ENCODE data around the gene CAPN13.

CAPN13 gene

DNA sequence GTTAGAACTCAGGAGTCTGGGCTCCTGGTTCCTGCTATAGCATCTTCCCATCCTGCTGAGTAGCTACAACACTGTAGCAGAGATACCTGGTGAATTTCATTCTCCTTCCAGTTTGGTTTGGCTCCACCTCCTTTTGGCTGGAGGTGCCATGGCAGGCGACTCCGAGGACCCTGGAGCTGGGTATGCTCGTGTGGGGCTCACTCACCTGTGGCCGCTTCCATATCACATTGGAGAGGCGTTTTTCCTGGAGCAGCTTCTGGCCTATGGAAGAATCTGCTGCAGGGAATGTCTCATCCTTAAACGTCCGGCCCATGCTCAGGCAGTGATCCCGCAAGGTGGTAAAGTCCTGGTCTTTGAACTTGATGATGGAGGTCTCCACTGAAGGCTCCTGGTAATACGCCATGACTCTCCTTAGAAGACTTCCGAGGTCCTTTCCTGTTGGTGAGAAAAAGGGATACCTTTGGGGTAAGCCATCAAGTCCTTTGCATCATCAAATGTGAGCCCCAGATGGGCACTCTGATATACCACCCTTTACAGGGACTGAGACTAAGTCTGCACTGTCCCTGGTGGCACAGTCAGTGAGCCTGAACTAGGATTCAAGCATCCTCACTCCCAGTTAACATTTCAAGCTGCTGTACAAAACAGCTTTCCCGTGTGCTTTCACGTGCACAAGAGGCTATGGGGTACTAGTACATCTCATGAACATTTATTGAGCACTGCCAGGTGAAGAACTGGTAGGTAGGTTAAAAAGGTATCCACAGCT lies 20.1 kb downstream of the CAPN13 start:
- no peak for DNase-seq

DNA sequence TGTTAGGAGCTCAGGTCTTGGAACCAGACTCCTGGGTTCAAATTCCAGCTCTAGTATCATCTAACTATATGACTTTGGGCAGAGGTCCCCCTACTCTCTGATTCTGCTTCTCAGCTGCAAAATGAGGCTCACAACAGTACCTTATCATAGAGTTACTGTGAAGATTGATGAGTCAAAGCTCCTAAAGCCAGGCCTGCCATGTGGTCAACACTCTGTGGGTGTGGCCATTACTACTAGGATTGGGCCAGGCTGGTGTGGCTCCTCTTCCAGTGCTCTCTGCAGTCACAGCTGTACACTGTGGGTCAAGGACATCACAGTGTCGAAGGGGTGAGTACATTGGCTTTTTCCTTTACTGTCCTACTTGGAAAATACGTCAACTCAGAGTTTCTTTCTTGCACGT lies 22.6 kb downstream of the CAPN13 start:
- no peak for DNase-seq

DNA sequence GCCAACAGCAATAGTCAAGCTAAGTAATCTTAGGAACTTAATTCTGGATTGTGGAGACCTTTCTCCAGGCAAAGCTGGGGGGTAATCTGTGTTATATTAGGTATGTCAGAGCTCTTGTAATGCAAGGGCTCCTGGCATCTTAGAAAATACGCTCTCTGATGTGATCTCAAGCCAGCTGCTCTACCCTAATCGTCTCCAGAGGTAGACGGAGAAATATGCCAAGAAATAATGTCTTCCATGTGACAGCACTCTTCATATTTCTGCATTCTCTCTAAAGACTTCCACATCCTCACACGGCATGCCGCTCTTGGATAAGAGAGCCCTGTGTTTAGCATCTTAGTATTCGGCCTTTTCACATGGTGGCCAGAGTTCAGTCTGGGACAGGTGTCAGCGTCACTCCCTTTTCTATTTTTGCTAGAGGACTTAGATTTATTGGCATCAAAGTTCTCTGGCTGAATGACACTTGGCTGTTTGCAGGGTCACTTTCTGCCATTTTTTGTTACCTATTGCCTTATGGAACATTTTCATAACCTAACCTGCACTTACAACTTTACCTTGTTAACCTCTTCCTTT lies 25.2 kb downstream of the CAPN13 start:
- DNase-seq = no peak

DNA sequence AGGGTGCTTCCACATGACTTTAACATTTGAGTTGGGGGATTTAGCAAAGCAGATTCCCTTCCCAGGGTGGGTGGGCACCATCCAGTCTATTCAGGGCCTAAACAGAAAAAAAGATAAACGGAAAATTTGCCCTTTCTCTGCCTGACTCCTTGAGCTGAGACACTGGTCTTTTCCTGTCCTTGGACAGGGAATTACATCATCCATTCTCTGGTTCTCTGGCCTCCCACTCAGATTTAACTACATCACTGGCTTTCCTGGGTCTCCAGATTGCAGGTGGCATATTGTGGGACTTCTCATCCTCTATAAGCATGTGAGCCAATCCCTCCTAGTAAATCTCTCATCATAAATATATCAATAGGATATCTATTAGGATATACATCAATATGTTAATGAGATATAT lies 25.8 kb downstream of the CAPN13 start:
- no peak for DNase-seq

DNA sequence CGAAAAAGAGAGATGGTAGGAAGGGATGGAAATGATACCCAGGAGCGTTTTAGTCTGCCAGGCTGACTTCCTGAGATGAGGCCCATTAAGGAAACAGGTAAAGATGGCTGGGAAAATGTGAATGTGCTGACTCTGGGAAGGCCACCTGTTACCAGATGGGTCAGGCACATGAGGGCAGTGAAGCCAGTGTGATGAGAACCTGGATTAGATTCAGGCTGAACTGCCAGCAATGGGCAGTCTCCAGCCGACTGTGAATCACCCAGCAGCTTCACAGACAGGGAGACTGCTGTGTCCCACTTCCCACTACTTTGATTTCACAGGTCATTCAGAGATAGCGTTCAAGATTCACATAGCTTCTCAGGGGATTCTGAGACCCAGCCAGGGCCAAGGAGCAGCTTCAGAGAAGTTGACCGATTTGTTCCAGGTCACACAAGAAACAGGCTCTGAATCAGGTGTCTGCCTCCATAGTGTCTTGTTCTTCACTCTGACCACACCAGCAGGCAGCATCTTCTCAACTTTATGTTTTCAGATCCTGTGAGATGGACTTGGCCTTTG lies 26.4 kb downstream of the CAPN13 start:
- DNase-seq = no peak

DNA sequence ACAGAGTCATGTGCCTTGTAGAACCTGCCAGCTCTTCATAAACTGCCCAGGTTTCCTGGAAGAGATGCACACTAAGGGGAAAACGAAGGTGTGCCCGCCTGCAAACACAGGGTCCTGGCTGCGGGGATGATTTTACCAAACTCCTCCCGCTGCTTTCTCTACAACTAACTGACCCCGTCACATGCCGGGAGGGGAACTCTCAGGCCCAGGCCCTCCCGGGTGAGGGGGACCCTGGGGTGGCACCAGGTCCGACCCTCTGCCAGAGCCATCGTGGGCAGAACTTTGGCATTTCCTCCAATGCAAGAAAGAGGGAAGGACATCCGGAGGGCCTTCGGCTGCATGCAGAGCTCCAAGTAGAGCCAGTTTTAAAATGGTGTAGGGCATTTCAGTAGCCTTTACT lies 28.6 kb downstream of the CAPN13 start:
- no peak for DNase-seq

DNA sequence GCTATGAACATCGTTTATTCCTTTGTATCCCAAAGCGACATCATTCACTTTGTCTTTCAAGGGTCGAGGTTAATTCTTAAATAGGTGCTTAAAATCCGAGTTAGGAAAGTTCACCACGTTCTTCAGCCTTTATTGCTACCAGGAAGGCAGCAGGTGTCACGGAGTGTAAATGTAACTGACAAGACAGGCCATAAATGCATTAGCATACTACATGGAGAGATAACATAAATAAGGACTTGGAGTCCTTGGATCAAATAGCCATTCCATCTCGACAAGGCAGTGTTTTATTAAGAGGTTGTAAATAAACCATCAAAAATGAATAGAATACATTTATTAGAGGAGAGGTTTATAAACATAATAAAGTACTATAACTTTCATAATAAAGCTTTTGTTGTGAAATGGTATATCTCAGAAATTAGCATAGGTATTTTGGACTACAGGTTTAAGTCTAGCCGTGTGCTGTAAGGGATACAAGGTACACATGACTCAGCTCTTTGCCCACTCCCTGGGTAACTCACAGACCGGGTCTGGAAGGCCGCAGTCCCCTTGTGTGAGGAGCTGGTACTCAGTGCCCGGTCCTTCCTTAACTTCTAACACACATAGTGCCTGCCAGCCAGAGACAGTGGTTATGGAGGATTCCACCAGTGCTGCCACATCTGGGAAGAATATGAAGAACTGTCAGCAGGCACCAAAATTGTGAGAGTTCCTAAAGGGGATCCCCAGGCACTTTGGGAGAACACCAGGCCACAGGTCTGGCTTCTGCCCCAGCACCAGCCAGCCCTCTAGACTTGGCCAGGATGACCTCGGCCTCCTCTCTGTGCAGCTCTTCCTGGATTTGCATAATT lies 29.4 kb downstream of the CAPN13 start:
- no peak for DNase-seq

DNA sequence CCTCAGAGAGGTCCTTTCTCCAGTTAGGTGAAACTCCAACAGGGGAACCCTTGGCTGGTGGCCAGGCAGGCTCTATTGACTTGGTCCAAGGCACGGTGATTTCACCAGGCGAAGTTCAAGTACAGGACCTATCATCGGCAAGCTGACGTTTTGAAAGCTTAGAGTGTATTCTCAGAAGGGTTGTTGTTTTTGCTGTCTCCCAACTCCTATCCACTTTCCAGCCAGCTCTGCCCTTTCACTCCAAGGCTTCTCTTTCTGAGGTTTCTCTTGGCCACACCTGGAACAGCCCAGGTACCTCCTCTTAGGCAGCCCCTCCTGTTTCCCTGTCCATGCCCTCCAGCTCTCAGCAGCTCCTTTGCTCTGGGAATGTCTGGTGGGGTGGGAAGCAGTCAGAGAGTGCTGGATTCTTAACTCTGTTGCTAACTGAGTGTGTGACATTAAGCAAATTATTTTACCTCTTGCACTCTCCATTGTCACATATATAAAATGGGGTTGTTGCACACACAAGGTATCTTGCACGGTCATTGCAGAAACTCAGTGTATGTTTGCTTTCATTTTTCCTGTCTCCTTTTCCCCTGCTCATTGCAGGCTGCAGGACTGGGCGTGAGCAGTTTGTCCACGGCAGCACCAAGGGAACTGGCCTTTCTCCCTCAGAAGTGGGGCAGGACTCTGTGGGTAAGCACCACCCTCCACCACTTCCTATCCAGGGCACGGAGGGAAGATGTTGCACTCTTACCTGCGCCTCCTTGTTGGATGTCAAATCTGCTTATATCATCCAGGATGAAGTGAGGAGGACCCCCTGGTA lies 30.2 kb downstream of the CAPN13 start:
- no peak for DNase-seq

DNA sequence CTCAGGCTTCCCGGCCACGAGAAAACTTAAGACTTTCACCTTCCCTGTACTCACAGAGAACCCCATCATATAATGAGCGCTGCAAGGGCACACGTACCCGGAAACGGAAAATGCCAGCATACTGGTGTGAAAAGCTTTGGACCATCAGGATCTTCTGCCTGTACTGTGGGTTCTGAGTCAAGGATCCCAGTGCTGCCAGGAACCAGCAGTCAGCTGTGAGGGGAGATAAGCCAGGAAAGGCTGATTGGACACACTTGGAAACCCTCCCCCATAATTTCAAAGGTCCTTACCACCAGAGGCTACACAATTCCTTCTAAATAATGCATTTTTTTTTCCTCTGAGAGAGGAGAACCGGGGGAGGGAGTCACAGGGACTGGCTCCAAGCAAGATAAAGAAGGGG lies 31.4 kb downstream of the CAPN13 start:
- DNase-seq = no peak

DNA sequence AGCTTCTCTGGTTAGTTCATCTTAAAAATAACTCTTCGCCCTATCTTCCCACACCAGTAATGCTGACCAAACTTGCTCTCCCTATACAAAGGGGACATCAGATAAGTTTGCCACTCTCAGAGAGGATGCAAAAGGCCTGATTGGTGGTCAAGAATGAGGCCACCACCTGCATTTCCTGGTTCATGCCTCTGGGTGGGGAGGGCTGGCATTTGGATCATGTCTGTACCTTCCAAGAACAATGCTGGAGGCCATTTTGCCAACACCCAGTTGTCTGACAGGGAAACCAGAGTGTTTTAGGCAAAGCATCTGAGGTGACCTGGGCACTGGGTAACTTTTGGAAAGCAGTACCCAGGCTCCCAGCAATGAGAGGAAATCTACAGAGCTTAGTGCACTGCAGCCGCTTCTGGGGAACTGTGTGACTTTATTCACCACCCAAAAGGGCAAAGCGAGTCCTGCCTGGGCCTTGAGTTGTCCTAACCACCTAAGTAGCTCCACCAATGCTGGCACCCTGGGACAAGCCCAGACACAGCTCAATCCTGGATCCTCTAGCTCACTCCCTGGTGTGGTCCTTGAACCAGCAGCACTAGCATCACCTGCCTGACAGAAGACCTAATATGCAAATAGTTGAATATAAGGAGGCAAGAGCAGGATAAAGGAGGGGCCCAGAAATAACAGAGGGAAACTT lies 35.1 kb downstream of the CAPN13 start:
- DNase-seq = no peak

DNA sequence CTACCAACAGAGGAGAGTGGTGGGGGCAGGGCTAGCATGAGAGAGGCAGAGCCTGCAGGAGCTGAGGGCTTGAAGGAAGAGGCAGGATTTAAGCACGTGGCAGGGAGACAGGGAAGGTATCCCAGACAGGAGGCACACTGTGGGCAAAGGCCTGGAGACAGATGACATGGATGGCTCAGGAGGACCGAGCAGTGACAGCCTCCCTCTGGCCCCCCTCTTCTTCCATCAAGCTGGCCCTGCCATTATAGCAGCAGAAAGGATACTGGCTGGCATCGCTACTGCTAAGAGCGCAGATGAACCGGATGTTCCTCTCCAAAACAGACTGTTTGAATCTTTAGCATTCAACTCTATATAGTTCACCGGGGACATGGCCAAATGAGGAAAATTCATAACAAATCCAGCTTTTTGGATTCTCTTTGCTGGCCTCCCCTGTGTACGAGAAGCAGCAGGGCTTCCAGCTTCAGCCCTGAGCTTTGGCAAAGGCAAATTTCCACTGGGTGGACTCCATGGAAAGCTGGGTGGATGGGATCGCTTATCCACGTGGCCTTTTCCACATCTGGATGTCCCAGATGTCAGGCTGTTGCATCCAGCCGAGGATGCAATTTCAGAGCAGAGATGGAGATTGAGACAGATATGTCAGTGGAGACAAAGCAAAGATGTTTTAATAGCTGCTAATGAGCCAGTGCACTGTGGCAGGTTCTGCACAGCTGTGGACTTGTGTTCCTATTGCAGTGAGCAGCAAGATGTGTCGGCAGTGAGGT lies 36.2 kb downstream of the CAPN13 start:
- DNase-seq = no peak

DNA sequence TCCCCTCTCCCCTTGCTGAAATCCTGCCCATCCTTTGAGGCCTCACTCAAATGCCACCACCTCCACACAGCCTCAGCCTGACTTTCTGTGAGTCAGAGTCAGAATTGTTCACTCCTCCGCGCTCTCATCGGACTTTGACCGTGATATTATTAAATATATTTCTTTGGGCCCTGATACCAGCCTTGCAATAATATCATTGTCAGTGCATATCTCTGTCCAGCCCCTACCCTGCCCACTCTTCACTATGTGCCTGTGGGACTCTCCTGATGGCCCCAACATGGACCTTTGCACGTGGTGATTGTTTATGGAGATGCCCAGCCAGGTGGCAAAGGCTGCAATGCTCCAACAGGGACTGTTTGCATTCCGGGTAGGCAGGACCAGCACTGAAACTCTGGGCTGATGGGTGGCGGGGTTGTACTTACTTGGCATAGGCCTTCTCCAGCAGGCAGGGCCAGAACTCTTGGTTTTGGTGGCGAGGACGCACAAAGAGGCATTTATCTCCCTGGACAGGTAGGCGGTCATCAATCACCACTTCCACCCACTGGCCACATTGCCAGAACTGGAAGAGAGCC lies 37.3 kb downstream of the CAPN13 start:
- DNase-seq = no peak

DNA sequence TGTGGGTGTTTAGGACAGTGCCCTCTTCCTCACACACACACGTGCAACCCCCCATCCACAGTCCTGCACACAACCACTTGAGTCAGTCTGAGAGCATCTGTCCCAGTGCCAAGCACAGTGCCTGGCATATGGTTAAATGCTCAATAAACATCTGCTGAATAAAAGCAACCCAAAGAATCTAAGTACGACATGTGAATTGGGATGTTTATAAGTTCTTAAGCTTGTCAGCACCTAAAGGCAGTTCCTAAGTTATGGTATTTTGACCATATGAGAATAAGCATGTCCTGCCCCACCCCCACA lies 37.8 kb downstream of the CAPN13 start:
- no peak for DNase-seq

DNA sequence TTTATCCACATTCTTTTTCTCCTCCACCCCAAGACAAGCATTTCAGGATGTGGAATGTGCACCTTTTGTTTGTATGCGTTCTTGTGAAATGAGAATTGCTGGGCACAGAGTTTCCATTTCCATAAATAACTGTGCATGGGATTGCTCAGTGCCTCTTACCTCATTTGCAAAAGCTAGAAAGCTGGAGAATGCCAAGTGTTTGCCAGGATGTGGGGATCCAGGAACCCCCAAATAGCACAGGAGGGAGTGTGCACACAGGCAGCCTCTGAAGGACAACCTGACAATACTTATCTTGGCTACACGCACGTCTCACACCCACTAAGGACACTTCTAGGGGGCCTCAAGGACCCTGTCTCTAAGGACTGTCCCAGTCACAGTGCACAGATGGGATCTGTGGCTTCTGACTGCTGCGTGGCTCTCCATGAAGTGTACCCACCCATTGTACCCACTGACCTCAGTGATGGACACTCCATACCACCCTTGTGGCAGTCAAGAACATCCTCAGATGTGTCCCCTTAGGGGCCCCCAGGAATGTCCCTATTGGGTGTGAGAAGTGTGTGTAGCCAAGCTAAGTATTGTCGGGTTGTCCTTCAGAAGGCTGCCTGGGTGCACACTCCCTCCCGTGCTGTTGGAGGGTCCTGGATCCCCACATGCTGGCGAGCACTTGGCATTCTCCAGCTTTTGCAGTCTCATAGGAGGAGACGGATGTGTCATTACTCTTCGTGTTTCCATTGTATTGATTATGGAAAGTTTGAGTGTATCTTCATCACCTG lies 38.4 kb downstream of the CAPN13 start:
- no peak for DNase-seq

DNA sequence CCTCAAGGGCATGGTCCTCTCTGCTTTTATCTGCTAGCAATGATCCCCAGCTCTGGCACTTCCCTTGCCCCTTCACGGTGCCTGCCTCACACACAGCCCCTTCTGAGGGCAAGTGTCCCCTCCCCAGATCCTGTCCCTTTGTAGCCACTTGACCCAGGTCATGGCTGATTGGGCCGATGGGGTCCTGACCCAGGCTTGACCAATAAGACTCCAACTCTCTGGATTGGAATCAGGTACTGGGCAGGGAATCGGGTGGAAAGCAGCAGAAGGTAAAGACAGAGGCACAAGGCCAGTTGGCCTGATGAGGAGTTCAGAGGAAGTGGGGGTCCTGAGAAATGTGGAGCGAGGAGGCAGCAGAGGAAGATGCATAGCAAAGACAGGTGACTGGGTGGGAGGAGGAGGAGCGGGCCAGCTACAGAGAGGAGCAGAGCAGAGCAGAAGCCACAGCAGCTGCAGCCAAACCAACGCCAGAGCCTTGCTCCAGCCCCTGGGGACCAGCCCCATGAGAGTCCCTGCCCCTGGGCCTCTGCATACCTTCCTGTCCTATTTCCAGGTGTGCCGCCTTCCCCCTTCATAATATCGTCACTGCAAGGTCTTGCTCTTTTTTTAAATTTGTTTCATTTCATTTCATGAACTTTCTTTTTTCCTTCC lies 39.1 kb downstream of the CAPN13 start:
- no peak for DNase-seq

DNA sequence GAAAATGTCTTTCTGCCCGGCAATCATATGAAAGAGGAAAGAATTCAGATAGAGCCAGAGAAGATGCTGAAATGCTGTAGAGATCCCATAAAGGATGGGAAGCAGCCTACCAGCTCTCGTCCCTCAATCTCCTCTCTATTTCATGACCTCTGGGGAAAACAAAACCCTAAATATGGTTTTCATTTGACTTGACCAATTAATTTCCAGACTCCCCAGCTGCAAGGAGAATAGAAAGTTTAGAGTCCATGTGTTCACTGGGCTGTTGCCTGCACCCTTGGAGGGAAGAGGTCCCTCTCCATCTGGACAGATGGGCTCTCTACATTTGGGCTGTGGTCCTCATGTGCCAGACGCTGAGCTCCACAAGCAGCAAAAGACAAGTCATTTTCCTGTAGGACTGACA lies 40.6 kb downstream of the CAPN13 start:
- DNase-seq = no peak

DNA sequence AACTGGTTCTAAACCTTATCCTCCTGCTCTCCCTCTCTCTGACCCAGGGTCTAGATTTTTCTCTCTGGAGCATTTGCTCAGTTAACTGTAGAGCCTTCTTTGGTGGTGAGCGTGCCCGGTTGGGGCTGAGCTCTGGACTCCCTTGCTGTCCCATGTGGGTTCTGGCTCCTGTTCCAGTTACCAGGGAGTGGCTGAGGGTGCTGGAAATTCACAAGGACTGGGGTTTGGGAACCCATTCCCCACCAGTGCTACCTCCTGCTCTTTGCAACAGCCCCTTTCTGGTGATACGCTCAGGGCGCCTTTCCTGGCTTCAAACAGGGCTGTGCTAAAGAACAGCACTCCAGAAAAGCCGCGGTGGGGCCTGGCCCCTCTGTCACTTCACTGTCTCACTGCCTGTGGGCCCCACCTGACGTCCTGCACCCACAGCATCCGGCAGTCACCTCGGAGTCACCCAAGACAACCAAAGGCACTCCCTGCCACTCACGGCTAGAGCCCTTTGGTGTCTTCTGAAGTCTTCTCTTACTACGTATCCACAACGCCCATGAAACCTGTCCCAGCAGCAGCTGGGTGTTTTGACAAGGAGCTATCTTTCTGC lies 41.3 kb downstream of the CAPN13 start:
- DNase-seq = no peak

DNA sequence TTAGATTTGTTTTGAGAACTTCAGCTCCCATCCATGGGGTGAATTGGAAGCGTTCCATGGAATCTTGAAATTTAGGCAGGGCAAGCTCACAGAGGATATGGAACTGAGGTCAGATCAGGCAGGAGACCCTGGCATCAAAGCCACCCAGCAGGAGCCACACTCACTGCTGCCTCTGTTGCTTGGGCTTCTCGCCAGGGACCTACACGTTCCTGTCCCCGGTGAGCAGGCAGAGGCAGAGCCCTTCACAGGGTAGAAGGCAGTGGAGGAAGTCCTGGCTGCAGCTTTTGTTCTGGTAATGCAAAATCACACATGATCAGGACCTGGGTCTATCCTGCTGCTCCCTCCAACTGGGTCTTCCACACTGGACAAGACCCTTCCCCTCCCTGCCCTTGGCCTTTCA lies 42.1 kb downstream of the CAPN13 start:
- no peak for DNase-seq

DNA sequence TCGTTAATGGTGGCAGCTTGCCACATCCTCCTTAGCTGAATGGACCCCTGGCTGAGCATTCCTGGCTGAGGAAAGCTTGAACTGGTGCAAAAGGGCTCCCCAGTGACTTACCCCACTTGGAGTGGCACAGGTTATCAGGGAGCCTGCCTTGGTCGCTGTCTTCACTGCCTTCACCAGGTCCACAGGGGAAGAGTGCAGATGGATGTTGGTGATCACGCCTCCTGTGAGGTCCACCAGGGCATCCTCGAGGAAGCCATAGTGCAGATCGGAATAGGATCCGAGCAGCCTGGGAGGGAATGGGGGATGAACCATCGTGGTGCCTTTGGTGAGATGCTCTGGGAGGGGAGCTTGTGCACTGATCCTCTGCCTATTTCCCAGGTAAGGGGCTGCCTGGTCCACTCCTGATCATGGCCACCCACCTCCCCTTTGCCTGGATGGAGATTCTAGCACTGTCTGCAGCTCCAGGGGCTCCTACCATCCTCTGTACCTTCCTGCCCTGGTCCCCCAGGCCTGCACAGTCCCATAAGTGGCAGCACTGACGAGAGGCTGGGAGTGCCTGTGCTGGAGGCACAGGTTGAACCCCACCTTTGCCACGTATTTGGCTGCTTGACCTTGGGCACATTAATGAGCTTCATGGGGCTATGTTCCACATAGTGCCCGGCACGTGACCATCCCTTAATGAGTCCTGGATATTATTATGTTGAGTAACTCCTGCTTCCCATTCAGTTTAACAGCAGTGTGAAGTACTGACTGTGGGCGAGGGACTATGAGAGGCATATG lies 43.0 kb downstream of the CAPN13 start:
- DNase-seq = no peak
